ENCODE results near the gene RIC8A. TPM values are rescaled to one million over a fixed set of nuclear protein-coding genes. Genes with fewer than 3 reads are reported as not detected.

Gene RIC8A
- total and polyA plus RNA-seq, 10 of the 15 experiments (the other 5 are each of a cell fraction or from before 2014, with no cell fraction given), result 10.4 to 157 (median 81.4) TPM

DNA sequence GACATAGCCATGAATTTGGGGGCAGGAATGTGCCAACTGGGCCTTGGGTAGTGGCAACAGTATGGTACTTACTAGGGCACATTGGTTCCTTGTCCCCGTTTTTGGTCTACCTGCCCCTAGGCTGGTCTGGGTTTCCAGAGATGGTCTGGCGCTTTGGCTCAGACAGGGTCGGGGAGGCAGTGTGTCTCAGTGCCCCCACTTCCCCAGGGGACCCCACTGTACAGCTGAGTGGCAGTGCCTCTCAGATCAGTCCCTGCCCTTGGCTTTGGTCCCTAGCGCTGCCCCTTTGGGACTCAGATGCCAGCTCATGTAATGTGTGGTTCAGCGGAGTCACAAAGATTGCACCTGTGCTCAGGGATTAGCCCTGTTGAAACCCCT lies 3.3 kb downstream of the RIC8A start (continued):
- TF ChIP-seq, protein P1, sequence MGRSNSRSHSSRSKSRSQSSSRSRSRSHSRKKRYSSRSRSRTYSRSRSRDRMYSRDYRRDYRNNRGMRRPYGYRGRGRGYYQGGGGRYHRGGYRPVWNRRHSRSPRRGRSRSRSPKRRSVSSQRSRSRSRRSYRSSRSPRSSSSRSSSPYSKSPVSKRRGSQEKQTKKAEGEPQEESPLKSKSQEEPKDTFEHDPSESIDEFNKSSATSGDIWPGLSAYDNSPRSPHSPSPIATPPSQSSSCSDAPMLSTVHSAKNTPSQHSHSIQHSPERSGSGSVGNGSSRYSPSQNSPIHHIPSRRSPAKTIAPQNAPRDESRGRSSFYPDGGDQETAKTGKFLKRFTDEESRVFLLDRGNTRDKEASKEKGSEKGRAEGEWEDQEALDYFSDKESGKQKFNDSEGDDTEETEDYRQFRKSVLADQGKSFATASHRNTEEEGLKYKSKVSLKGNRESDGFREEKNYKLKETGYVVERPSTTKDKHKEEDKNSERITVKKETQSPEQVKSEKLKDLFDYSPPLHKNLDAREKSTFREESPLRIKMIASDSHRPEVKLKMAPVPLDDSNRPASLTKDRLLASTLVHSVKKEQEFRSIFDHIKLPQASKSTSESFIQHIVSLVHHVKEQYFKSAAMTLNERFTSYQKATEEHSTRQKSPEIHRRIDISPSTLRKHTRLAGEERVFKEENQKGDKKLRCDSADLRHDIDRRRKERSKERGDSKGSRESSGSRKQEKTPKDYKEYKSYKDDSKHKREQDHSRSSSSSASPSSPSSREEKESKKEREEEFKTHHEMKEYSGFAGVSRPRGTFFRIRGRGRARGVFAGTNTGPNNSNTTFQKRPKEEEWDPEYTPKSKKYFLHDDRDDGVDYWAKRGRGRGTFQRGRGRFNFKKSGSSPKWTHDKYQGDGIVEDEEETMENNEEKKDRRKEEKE (IDR thresholded peaks at IDR 0.05), result no peak
- TF ChIP-seq, protein P2, sequence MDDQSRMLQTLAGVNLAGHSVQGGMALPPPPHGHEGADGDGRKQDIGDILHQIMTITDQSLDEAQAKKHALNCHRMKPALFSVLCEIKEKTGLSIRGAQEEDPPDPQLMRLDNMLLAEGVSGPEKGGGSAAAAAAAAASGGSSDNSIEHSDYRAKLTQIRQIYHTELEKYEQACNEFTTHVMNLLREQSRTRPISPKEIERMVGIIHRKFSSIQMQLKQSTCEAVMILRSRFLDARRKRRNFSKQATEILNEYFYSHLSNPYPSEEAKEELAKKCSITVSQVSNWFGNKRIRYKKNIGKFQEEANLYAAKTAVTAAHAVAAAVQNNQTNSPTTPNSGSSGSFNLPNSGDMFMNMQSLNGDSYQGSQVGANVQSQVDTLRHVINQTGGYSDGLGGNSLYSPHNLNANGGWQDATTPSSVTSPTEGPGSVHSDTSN (IDR thresholded peaks at IDR 0.05; ENCODE audit: insufficient replicate concordance, low read depth, low read length), result no peak

DNA sequence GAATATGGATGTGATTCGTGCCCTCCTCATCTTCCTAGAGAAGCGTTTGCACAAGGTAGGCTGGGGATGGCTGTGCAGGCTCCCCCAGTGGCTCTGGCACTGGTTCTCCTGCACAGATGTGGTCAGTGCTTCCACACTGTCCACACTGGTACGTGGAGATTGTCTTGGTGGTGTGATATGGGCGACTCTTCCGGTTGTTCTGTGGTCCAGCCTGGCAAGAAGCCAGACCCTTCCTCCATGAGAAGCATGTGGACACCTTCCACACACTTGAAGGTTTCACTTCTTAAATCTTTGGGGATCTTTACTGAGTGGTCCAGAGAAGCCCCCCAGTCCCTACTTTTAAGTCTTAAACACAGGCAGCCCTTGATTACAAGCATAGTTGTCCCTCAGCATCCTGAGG lies 3.8 kb downstream of the RIC8A start:
- H3K27ac ChIP-seq (ENCODE audit: control insufficient read depth, insufficient read depth), result no peak overlapping the region
- DNase-seq (ENCODE audit: low read depth, low spot score), result no peak
- H3K36me3 ChIP-seq (ENCODE audit: control insufficient read depth in 2 of 2, insufficient read depth in 2 of 2, low read length in 1 of 2), result peaks cover 24 to 39% of the 10 kb centered on the region in 2 experiments
- ChIA-PET SMC1A (ENCODE audit: uncharacterized antibody, unreplicated experiment) (no interaction called here), CTCF (no interaction called here), POLR2A (no interaction called here), RAD21 (ENCODE audit: unreplicated experiment) (no interaction called here)
- intact Hi-C loops (cut with micrococcal nuclease; ENCODE audit: unreplicated experiment) (no loop called here), in situ Hi-C loops (cut with MboI) (no loop called here)
- no peak overlapping the region for H3K9ac ChIP-seq (ENCODE audit: control insufficient read depth, insufficient read depth, low read length)
- H3K79me2 ChIP-seq (ENCODE audit: control insufficient read depth, insufficient read depth, low read length), result peaks cover 40% of the 10 kb centered on the region
- peaks cover 16% of the 10 kb centered on the region for H3K4me1 ChIP-seq (ENCODE audit: control insufficient read depth, insufficient read depth, low read length)
- H2AFZ ChIP-seq (ENCODE audit: control insufficient read depth, low read depth, low read length), result no peak overlapping the region
- no peak overlapping the region for H3K4me2 ChIP-seq (ENCODE audit: control insufficient read depth, insufficient read depth)
- H3K9me3 ChIP-seq (replicated peaks; ENCODE audit: control insufficient read depth, insufficient read depth, low read length), result no peaks in the 10 kb centered on the region
- H3K4me3 ChIP-seq, result no peak overlapping the region
- no peak for FAIRE-seq
- 84% methylated on average over 5 of the region's 5 CpGs for WGBS (ENCODE audit: insufficient coverage, insufficient replicate concordance, low lambda C conversion rate, missing lambda C conversion rate)
- BruUV-seq (replicated peaks), result no TSS peak
- ATAC-seq, result no peak
- H4K20me1 ChIP-seq (ENCODE audit: control insufficient read depth, insufficient read depth), result no peaks in the 10 kb centered on the region; the same call in 1 of the 2 replicates
- H3K27me3 ChIP-seq (replicated peaks in 1 of 2; ENCODE audit: control insufficient read depth in 2 of 2, insufficient read depth in 2 of 2, low read length in 1 of 2), result no peaks in the 10 kb centered on the region
- TF ChIP-seq MXI1 (IDR thresholded peaks at IDR 0.05; ENCODE audit: low read depth, low read length) (no peak), RBBP5 (conservative IDR thresholded peaks at IDR 0.05) (no peak), CBX5 (IDR thresholded peaks at IDR 0.05; ENCODE audit: low read depth) (no peak), CBX3 (IDR thresholded peaks at IDR 0.05; ENCODE audit: borderline replicate concordance, low read depth) (no peak), NRF1 (conservative IDR thresholded peaks at IDR 0.05; ENCODE audit: low read depth, low read length) (no peak), POLR2AphosphoS5 (IDR thresholded peaks at IDR 0.05; ENCODE audit: low read length) (no peak), ZSCAN29 (IDR thresholded peaks at IDR 0.05) (no peak), SUZ12 (IDR thresholded peaks at IDR 0.05; ENCODE audit: unreplicated experiment) (no peak), CBFB (IDR thresholded peaks at IDR 0.05; ENCODE audit: low read depth) (no peak), SMARCA5 (IDR thresholded peaks at IDR 0.05) (no peak), MEF2B (IDR thresholded peaks at IDR 0.05; ENCODE audit: partially characterized antibody, poor library complexity, severe bottlenecking) (no peak)
- TF ChIP-seq, protein P3, sequence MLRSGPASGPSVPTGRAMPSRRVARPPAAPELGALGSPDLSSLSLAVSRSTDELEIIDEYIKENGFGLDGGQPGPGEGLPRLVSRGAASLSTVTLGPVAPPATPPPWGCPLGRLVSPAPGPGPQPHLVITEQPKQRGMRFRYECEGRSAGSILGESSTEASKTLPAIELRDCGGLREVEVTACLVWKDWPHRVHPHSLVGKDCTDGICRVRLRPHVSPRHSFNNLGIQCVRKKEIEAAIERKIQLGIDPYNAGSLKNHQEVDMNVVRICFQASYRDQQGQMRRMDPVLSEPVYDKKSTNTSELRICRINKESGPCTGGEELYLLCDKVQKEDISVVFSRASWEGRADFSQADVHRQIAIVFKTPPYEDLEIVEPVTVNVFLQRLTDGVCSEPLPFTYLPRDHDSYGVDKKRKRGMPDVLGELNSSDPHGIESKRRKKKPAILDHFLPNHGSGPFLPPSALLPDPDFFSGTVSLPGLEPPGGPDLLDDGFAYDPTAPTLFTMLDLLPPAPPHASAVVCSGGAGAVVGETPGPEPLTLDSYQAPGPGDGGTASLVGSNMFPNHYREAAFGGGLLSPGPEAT (IDR thresholded peaks at IDR 0.05; ENCODE audit: low read depth), result no peak
